NOMO-1 treated with dmso at 0.1 percent for 144 hours (cell line): ENCODE measurements around the gene ALDH1A1.
"Not testable (repeated sequence)": the region's sequence is repeated elsewhere in the genome, so short reads cannot be mapped to it uniquely, and the experiment has no call there.

Experiments used
- DNase-seq: peaks from one replicate; lab custom pipeline; 2025; ENCODE audit not compliant: unreplicated experiment; lab: John Stamatoyannopoulos, UW

The ALDH1A1 gene

GRCh38 chr9:72897069-72897649 lies 55.7 kb downstream of the ALDH1A1 start:
- no peak for DNase-seq

- DNase-seq, result no peak
Measured at GRCh38 chr9:72896439-72896838, 56.4 kb downstream of the ALDH1A1 start.

- no peak for DNase-seq
Measured at GRCh38 chr9:72895122-72895521, 57.7 kb downstream of the ALDH1A1 start.

GRCh38 chr9:72894342-72894741 lies 58.5 kb downstream of the ALDH1A1 start:
- DNase-seq, result no peak

- no peak for DNase-seq
Measured at GRCh38 chr9:72893437-72893836, 59.4 kb downstream of the ALDH1A1 start.

- no peak for DNase-seq
Measured at GRCh38 chr9:72891043-72891442, 61.8 kb downstream of the ALDH1A1 start.

GRCh38 chr9:72888943-72889342 lies 63.9 kb downstream of the ALDH1A1 start:
- no peak for DNase-seq

GRCh38 chr9:72888067-72888466 lies 64.8 kb downstream of the ALDH1A1 start:
- DNase-seq, result no peak

GRCh38 chr9:72886386-72886785 lies 66.5 kb downstream of the ALDH1A1 start:
- DNase-seq, result no peak

GRCh38 chr9:72884508-72884907 lies 68.3 kb downstream of the ALDH1A1 start:
- no peak for DNase-seq

- no peak for DNase-seq
Measured at GRCh38 chr9:72883875-72884274, 69.0 kb downstream of the ALDH1A1 start.

GRCh38 chr9:72882117-72882775 lies 70.6 kb downstream of the ALDH1A1 start:
- no peak for DNase-seq

GRCh38 chr9:72880821-72881220 lies 72.0 kb downstream of the ALDH1A1 start:
- DNase-seq, result no peak

GRCh38 chr9:72875221-72875620 lies 77.6 kb downstream of the ALDH1A1 start:
- DNase-seq, result no peak

- DNase-seq, result no peak
Measured at GRCh38 chr9:72874344-72874743, 78.5 kb downstream of the ALDH1A1 start.

- DNase-seq, result no peak
Measured at GRCh38 chr9:72873456-72873855, 79.4 kb downstream of the ALDH1A1 start.

- no peak for DNase-seq
Measured at GRCh38 chr9:72872718-72873117, 80.1 kb downstream of the ALDH1A1 start.

- no peak for DNase-seq
Measured at GRCh38 chr9:72871685-72872084, 81.2 kb downstream of the ALDH1A1 start.

GRCh38 chr9:72864327-72864726 lies 88.5 kb downstream of the ALDH1A1 start:
- no peak for DNase-seq

GRCh38 chr9:72863456-72864094 lies 89.3 kb downstream of the ALDH1A1 start:
- no peak for DNase-seq

GRCh38 chr9:72862788-72863187 lies 90.1 kb downstream of the ALDH1A1 start:
- DNase-seq, result not testable (repeated sequence)

- DNase-seq, result no peak
Measured at GRCh38 chr9:72858089-72858912, 94.6 kb downstream of the ALDH1A1 start.
